Right atrium auricular region (tissue), 2 donors: Measurements from ENCODE around the gene ZDHHC5. TPM values are rescaled to one million over a fixed set of nuclear protein-coding genes. Genes with fewer than 3 reads are reported as not detected.
A peak's percentile ranks its signal among the peaks of the same experiment; 100 is the strongest.

ENCODE experiments used
- DNase-seq: peaks from one replicate; pipeline ENCODE4 v3.0.0-alpha.2; 2019; ENCODE audit warnings: low spot score
- H3K27ac ChIP-seq, 2 donors: fragments of 200-600 bp; sonication (generic); 1 replicate in 1 of 2; 2 replicates in 1 of 2; pipeline ENCODE4 v1.5.1; 2016 to 2019
- H3K27me3 ChIP-seq, 2 donors: fragments of 200-600 bp; sonication (generic); one replicate each; pipeline versions ENCODE4 v1.5.1 to v1.6.0; 2017 to 2019
- H3K36me3 ChIP-seq: fragments of 200-600 bp; sonication (generic); one replicate; pipeline ENCODE4 v1.5.1; 2016
- H3K4me1 ChIP-seq, 2 donors: fragments of 200-600 bp; sonication (generic); one replicate each; pipeline versions ENCODE4 v1.5.1 to v1.6.0; 2017 to 2019
- H3K4me3 ChIP-seq, 2 donors: fragments of 200-600 bp; sonication (generic); 1 replicate in 1 of 2; 2 replicates in 1 of 2; pipeline ENCODE4 v1.5.1; 2017 to 2019; ENCODE audit warnings: mild to moderate bottlenecking in 1 of 2, moderate library complexity in 1 of 2
- H3K9me3 ChIP-seq, 2 donors: fragments of 200-600 bp; sonication (generic); one replicate each; pipeline ENCODE4 v1.5.1; 2019
- CTCF ChIP-seq, 2 donors: fragments of 200-600 bp; sonication (generic); IDR thresholded peaks; one replicate each; pipeline ENCODE4 v1.5.1; 2019; ENCODE audit warnings: antibody characterized with exemption in 2 of 2
- total RNA-seq, 2 donors: library from RNA; depleted of rRNA; stranded (reverse); fragments of >200 nt; gene quantifications; one replicate each; pipeline ENCODE4 v1.1.0, GENCODE V29; 2016

Gene ZDHHC5
- total RNA-seq, 2 donors from 2014 or later: 44.9 to 56.7 TPM

DNA sequence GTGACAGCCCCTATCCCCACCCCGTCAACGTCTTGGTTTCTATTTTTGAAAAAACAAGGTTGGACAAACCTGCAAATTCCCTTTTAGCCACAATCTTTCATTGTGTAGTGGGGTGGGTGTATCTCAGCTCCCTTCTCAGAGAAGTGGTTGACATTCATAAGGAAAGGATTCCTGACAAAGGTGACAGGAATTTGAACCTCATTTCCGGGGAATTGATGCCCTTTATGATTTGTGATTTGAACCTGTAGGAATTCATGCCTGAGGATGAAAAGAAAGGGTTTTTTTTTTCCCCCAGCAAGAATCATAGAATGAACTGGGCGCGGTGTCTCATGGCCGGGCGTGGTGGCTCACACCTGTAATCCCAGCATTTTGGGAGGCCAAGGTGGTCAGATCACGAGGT, 32.7 kb upstream of the ZDHHC5 start:
- Histone ChIP-seq H3K27ac (no peak overlapping the region), H3K27me3 (no peaks in the 10 kb centered on the region), H3K4me1 (peaks cover 0 to 22% of the 10 kb centered on the region in 2 donors), H3K4me3 (no peak overlapping the region), H3K9me3 (no peaks in the 10 kb centered on the region), H3K36me3 (no peaks in the 10 kb centered on the region)
- no peak for TF ChIP-seq CTCF (IDR thresholded peaks at IDR 0.05)
- no peak for DNase-seq

DNA sequence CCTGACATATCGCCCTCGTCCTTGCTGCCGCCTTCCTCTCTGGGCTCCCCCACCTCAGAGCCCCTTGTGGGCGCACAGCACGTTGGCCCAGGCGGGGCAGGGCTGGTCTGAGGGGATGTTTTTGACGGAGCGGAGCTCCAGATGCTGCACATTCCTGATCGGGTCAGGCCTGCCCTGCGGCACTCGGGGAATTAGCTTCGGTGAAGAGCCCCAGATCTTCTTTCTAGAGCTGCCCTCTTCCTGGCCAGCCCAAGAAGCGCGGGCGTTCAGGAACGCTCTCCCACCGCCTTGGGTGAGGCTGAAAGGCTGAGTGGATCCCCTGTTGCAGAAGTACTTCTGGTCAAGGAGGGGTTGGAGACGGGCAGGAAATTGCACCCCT, 30.3 kb upstream of the ZDHHC5 start:
- DNase-seq: no peak
- no peaks in the 10 kb centered on the region for H3K27me3 ChIP-seq
- H3K4me1 ChIP-seq: peaks cover 0 to 35% of the 10 kb centered on the region in 2 donors
- no peaks in the 10 kb centered on the region for H3K9me3 ChIP-seq
- TF ChIP-seq CTCF (IDR thresholded peaks at IDR 0.05): no peak
- H3K36me3 ChIP-seq: no peaks in the 10 kb centered on the region
- peak overlapping the region; percentile 85 for H3K4me3 ChIP-seq
- peak overlapping the region in 1 of 2 donors; percentile 73 for H3K27ac ChIP-seq

DNA sequence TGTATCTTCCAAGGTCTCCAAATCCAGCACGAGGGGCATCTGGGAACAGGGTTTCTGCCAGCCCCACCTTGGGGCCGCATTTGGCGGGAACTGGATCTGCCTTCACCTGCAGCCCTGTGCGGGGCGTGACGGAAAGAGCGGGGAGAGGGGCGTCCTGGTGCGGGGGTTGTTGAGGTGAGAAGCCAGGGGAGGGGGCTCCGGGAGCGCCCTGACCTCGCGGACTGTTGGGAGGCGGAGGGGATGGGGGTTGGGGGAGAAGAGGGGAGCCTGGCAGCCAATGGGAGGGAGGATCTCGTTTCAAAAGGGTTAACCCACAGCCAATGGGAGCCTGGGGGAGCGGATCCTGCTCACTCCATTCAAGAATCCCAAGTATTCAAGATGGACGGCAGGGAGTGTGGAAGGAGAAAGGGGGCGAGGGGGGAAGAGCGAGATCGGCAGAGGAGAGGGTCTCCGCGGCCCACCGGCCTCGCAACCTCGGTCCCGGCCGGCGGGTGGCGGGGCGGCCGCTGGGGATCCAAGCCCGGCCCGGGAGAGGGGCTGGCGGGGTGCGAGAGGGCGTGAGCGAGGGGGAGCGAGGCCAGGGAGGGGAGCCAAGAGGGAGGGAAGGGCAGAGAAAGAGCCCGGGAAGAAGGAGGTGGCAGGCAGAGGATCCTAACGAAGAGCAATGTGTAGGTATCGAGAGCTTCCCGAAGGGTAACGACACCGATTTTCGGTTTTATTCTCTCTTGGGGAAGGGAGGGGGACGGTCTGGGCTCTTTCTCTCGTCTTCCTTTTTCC, 29.7 kb upstream of the ZDHHC5 start:
- Histone ChIP-seq H3K27me3 (no peaks in the 10 kb centered on the region), H3K4me3 (peak overlapping the region; percentile 85), H3K36me3 (no peaks in the 10 kb centered on the region), H3K4me1 (peaks cover 0 to 35% of the 10 kb centered on the region in 2 donors), H3K9me3 (no peaks in the 10 kb centered on the region), H3K27ac (peak overlapping the region; percentile 73 to 84)
- no peak for TF ChIP-seq CTCF (IDR thresholded peaks at IDR 0.05)
- peak; percentile 82 for DNase-seq

DNA sequence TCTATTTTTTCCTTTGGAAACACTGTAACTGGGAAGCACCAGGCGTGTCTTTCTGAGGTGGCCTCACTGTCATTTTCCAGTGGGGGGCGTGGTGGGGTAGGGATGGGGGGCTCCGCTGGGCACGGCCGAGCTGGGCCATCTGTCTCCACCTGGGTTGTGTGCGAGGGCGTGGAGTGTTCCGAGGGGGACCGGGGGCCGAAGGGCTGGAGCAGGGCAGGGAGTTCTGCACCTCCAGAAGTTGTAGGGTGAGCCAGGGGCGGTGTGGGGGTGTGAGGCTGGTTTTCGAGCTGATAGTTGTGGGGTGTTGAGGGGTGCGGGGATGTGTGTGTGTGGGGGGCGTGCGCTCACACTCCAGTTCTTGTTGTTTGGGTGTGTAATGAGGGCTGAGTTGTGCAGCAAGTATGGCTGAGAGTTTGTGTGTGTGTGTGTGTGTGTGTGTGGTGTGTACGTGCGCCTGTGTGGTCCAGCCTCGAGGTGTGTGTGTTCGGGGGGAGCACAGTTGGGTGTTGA, 29.0 kb upstream of the ZDHHC5 start:
- H3K36me3 ChIP-seq: no peaks in the 10 kb centered on the region
- no peaks in the 10 kb centered on the region for H3K27me3 ChIP-seq
- H3K9me3 ChIP-seq: no peaks in the 10 kb centered on the region
- DNase-seq: no peak
- no peak for TF ChIP-seq CTCF (IDR thresholded peaks at IDR 0.05)
- H3K4me3 ChIP-seq: peak overlapping the region; percentile 85
- peaks cover 0 to 35% of the 10 kb centered on the region in 2 donors for H3K4me1 ChIP-seq
- peak overlapping the region in 1 of 2 donors; percentile 84 for H3K27ac ChIP-seq

DNA sequence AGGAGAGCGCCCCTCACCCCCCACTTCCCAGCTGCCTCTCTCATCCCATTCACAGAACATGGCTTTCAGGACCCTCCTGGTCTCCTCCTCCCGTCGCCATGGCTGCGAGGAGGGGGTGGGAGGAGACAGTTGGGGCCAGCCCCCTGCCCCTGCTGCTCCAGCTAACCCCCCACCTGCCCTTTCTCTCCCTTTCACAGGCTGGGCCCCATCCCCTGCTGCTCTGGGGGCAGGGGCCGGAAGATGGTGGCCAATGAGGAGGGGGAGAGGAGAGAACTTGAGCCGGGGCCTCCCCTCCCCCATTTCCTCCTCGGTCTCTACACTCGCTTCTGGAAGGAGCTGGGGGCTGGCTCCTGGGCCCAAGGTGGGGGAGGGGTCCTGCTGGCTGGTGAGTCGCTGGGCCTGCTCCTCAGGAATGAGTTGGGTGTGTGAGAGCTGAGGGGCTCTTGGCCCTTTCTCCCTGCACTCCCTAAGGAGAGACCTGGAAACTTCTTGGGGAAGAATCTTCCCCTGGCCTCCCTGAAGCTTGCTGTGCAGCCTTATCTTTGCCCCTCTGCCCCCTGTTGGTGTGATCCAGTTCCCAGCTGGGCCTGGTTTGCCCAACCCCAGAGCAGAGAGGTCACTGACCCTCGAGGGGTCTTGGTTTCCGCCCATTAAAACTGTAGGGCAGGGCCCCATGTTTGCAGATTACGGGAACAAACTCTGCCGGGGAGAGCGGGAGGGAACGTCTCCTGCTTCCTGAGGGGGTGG, 28.4 kb upstream of the ZDHHC5 start:
- no peak for TF ChIP-seq CTCF (IDR thresholded peaks at IDR 0.05)
- Histone ChIP-seq H3K36me3 (no peaks in the 10 kb centered on the region), H3K9me3 (no peaks in the 10 kb centered on the region), H3K4me3 (peak overlapping the region; percentile 85), H3K27me3 (no peaks in the 10 kb centered on the region), H3K4me1 (peaks cover 0 to 37% of the 10 kb centered on the region in 2 donors), H3K27ac (peak overlapping the region; percentile 9 to 17)
- DNase-seq: no peak
